ENCODE measurements around the gene ACTG2. TPM values are rescaled to one million over a fixed set of nuclear protein-coding genes. Genes with fewer than 3 reads are reported as not detected.

The ACTG2 gene
- total RNA-seq, 1 experiment from 2014 or later: not detected

DNA sequence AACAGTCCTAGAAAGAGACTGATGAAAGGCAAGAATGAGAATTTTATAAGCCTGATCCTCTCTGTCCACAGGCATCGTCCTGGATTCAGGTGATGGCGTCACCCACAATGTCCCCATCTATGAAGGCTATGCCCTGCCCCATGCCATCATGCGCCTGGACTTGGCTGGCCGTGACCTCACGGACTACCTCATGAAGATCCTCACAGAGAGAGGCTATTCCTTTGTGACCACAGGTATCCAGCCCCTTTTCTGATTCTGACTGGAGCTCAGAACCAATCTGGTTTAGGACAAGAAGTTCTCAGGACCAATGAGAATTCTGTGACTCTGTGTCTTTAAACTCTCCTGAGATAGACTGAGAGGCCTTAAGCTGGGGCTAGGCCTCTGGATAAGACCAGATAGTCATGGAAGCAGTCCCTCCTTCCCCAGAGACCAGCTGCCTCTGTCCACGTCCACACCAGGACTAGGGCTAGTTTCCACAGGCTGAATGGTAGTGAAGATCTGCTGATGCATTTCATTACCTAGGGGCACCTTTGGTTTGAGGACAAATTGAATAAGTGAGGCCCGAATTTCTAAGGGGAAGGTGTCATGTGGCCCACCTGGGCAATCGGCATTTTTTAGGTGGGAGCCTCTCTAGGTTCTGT is 20.7 kb downstream of the ACTG2 start:
- no peak for DNase-seq (ENCODE audit: low spot score)

DNA sequence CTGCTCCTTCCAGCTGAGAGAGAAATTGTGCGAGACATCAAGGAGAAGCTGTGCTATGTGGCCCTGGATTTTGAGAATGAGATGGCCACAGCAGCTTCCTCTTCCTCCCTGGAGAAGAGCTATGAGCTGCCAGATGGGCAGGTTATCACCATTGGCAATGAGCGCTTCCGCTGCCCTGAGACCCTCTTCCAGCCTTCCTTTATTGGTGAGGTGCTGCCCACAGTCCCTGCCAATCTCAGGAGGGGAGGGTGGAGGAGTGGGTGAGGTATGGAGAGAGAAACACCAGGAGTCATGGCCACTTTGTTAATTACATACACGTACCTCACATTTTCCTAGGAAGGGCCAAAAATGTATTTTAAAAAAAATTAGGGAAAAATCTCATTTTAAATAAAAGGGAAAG is 21.9 kb downstream of the ACTG2 start:
- no peak for DNase-seq (ENCODE audit: low spot score)

DNA sequence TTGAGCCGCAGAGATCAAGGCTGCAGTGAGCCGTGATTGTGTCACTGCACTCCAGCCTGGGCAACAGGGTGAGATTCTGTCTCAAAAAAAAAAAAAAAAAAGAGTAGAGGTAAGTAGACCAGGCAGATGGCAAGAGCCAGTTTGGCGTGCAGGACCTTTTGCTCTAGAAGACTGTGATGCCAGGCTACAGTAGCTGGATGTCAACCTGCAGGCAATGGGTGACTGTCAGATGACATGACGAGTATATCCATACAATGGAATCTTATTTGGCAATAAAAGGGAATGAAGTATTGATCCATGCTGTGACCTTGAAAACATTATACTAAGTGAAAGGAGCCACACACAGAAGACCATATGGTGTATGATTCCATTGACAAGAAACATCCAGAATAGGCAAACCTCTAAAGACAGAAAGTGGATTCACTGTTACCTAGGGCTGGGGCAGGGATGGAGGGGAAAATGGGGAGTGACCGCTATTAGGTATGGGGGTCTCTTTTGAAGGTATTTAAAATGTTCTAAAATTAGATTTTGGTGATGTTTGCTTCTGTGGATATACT is 22.7 kb downstream of the ACTG2 start:
- no peak for DNase-seq (ENCODE audit: low spot score)

DNA sequence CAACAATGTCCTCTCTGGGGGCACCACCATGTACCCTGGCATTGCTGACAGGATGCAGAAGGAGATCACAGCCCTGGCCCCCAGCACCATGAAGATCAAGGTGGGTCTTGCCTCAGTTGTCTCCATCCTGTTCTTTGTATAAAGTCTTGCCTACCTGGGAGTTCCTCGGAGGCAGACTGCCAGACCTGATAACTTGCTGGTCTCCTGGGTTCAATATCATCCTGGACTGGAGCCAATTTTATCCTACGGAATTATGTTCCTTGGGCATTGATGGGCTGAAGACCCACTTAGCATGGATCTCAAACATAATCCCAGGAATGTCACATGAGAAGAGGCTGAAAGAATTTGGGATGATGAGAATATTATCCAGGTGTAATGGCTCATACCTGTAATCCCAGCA is 23.9 kb downstream of the ACTG2 start:
- no peak for DNase-seq (ENCODE audit: low spot score)

DNA sequence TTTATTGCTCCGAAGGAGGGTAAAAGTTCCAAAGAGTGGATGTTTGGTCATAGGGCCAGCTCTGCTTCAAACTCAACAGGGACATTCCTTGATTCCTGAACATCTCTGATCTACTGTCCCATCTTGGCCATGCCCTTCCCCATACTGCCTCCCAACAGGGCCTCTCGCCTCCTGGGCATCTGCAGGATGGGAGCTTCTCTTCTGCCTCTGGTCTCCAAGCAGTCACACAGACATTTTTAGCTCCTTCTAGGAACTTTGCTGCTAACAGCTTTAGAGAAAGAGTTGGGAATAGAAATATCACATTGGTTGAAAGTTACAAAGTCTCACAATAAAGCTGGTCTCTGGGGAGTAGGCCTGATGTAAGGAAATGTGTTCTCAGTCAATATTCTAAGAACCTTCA is 24.5 kb downstream of the ACTG2 start:
- DNase-seq (ENCODE audit: low spot score): no peak

DNA sequence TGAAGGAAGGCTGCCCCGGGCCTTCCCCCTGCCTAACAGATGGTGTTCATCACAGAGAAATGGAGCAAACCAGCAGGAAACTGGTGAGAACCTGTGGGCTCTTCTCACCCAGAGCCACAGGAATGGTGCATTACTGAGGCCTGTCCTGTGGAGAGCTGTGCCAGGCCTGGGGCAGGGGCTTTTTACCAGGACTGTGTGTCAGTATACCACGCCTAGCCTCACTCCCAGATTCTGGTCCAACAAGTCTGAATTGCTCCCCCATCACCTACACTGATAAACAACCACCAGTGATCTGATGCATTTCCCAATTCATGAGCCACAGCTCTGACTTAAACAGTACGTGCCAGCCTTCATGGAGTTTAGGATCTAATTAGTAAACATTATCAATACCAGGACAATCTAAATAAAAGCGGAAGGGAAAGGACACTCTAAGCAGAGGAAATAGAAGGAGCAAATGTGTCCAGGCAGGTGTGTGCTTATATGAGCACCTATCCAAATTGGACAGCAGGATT is 24.9 kb downstream of the ACTG2 start:
- DNase-seq (ENCODE audit: low spot score): no peak

DNA sequence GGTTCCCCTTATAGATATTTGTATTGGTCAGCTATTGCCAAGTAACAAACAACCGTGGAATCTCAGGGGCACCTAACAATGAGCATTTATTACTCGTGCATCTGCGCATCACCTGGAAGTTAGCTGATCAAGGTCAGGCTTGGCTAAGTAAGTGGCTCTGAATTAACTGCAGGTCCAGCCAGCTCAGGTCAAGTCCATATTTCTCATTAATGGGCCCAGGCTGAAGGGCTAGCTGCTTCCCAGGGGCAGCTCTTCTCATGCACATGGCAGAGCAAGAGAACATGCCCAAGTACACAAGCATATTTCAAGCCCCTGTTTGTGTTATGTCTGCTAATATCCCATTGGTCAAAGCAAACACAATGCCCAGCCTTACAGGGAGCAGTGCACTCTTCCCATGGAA is 26.0 kb downstream of the ACTG2 start:
- DNase-seq (ENCODE audit: low spot score): no peak

DNA sequence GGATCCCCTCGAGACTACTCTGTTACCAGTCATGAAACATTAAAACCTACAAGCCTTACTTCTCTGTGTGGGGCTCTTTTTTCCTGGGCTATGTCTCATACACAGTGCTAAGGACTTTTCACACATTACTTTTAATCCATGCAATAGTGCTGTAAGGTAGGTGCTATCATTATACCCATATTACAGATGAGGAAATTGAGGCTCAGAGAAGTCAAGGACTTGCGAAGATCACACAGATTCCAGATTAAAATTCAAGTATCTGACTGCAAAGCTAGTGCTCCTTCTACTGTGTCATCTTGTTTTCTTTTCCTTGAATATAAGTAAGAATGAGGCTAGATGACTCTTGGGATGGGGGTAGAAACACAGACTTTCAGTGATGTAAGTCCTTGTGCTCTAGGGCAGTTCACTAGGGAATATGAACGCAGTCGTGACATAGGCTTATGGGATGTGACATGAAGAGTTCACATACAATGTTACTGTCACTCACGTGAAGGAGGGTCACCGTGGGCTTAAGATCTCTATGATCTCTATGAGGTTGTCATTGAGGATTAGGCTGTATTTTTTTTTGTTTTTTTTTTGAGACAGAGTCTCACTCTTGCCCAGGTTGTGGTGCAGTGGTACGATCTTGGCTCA is 26.9 kb downstream of the ACTG2 start:
- DNase-seq (ENCODE audit: low spot score): no peak

DNA sequence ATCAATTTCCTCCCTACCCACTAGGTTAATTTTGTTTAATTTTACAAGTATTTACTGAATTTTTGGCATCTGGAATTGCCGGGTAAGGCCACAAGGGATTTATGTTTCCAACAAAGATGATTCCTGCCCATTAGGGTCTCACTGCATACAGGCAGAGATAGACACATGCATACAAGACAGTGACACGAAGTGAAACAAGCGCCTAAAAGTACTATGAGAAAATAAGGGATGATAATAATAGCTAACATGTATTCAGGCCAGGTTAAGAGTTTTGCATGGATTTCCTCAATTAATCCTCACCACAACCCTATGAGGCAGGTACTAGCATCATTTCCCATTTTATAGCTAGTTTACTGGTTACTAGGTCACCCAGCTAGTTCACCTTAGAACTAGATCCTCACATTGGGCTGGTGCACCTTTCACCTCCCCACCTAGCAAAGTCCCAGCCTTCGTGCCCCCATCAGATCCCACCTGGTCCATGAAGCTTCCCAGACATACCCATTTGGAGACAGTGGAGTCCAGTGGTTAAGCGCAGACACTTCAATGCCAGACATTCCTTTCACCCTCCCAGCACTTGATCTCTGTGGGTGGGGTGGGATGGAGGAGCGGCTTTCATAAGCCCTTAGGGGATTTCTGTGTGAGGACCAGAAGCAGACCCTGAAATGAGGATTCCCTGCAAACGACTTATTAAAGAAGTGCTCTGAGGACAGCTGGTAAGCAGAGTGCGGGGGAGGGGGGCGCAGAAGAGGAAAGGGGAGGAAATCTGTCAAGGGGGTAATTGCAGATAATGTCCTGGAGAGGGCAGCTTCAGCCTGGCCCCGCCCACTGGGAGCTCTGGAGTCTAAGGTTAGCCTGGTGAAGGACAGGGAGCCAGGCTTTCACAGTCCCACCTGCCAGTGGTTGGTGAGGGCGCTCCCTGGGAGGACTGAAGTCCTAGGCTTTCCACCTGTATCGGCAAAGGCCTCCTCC is 28.1 kb downstream of the ACTG2 start:
- DNase-seq (ENCODE audit: low spot score): peak; percentile 26

DNA sequence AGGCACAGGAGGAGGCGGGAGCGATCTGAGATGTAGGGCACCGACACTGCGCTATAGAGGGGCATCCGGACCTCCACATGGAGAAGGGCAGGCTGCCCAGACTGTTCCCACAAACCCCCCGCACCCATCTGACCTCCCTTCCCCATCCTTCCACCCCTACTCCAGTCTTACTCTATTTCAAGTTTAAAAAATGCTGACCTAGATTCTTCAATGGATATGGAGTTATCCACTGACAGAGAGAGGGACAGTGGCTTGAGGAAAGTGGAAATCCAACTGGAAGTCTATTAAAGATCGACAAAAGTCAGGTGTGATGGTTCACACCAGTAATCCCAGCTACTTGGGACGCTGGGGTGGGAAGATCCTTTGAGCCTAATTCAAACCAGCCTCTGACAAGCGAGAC is 28.8 kb downstream of the ACTG2 start:
- DNase-seq (ENCODE audit: low spot score): no peak

DNA sequence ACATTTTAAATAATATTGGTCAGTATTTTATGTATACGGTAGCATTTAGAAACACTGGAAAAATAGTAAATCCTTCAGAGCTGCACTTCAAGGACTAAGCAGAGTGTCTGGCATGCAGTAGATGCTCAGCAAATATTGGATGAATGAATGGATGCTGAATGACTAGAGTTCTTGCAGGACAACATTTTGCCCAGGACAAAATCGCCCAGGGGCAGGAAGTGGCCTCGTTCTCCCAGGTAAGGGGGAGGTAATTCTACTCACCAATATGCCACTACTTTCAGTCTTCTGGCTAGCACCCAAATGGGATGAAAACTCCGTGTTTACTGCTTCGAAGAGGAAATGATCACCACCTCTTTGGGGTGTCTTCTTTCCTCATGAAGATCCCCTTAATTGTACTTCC is 29.9 kb downstream of the ACTG2 start:
- no peak for DNase-seq (ENCODE audit: low spot score)

DNA sequence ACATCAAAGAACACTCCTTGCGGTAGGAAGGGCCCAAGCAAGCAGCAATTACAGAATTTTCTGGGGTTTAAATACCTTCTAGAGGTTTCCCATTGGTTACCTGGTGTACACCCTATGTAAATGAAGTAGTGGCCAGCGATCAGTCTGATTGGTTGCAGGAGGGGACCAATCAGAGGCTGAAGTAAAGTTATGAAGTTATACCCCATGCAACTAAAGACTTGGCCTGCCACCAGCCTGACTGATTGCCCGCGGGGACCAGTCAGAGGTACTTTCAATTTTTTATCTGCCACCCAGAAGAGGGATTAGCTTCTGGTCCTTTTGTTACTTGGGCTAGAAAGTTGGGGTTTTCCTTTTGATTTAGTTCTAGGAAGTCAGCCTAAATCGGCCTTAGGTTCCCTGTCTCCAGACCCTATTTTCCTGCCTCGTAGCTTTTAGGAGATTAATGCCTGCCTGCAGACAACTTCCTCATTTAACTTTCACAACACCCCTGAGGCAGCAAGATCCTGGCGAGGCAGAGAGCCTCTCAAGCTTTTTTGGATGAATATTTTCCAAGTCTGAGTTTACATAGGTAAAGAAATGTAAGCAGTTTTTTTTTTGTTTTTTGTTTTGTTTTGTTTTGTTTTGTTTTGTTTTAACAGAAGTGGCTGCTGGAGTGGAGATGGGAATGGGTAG is 32.4 kb downstream of the ACTG2 start:
- no peak for DNase-seq (ENCODE audit: low spot score)

DNA sequence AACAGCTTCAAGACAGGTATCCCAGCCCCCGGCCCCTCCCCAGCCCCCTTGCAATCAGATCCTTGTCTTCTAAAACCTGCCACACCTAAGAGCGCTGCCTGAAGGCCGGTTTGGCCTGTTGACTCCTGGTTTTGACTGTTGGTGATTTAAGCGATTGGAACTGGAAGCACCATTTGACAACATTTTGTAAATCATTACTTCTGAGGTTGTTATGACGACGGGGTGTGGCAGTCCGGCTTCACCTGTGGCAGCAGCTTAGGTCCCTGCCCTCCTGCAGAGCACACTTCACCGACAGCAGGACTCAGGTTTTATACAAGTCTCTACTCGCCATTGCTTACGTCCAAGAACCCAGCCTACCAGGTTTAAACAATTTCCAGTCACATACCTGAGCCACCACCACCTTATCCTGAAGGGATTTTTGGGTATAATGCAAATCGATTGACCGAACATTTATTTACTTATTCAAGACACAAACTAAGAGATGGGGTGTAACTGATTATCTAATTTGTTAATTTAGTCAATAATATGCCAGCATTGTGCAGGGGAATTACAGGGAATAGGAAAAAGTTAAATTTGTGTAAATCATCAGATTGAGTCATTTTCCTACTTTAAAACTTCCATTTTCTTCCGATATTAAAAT is 33.2 kb downstream of the ACTG2 start:
- DNase-seq (ENCODE audit: low spot score): peak; percentile 69

DNA sequence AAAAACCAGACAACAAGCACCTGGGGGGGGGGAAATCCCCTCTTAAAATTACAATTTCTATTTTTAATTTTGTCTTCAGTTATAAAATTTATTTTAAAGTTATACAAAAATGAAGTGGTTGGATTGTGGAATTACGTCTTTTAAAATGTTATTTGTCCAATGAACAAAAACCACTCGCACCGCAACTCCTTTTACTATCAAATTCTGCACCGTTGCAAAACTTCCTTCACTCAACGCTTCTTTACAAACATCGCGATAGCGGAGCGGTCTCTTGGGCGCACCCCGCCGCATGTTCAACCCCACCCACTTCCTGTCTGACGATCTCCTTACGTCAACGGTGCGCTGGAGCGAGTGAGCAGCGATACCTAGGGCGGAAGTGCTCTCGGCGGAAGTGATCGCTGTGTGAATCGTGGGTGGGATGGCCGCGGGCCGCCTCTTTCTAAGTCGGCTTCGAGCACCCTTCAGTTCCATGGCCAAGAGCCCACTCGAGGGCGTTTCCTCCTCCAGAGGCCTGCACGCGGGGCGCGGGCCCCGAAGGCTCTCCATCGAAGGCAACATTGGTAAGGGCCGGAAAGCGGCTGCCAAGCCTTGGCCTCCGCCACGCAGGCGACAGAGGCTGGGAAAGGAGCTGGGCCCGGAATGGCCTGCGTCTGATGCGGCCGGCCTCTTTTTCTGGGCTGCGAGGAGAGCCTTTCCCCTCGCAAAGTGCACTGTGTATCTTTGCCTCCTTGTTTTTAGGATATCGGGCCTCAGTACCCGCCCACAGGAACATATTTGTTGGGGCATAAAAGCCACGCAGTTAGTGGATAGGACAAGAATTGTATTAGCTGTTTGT is 33.9 kb downstream of the ACTG2 start, which contains the start of gene DGUOK:
Gene DGUOK (plus strand): TSS at position 388 of the 835 bp plus-strand sequence. CDS start 31 bp downstream, at position 419.
- peak; percentile 99 for DNase-seq (ENCODE audit: low spot score)

DNA sequence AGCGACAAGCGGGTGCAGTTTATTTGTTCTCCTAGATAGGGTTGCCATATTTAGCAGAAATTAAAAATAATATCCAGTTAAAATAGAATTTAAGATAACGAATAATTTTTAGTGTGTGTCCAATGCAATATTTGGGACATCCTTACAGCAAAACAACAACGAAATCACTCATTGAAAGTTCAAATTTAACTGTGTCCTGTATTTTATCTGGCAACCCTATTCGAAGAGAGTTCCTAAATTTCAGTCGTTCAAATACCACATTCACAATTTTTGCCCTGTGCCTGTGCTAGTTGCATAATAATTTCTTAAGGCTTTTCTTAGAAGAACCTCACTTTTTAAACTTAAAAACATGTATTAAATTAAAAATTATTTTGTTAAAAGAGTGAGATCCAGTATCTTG is 34.5 kb downstream of the ACTG2 start:
- DNase-seq (ENCODE audit: low spot score): no peak

DNA sequence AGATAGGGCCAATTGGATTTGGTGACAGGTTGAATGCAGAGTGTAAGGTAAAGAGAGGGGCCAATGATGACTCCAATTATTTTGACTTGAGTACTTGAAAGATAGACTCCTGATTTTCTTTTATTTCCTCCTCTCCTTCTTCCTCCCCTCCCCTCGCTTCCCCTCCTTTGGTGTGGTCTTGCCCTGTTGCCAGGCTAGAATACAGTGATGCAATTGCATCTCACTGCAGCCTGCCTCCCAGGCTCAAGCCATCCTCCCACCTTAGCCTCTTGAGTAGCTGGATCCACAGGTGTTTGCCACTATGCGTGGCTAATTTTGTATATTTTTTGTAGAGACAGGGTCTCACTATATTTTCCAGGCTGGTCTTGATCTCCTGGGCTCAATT is 36.1 kb downstream of the ACTG2 start:
- no peak for DNase-seq (ENCODE audit: low spot score)

DNA sequence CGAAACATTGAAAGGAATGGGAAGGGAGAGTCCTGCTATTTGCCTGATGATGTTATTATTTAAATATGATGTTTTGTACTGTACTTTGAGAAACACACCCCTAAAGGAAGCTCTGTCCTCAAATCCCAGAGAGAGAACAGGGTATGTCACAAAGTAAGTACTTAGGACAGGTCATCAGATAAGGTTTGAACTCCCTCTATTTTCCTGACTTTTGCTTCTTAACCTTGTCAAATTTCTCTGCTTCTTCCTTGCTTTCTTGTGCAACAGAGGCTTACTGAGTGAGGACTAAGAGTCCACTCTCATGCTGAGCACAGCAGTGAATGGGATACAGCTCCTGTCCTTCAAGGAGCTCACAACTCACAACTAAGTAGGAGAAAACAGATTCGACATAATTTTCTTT is 37.6 kb downstream of the ACTG2 start:
- no peak for DNase-seq (ENCODE audit: low spot score)

DNA sequence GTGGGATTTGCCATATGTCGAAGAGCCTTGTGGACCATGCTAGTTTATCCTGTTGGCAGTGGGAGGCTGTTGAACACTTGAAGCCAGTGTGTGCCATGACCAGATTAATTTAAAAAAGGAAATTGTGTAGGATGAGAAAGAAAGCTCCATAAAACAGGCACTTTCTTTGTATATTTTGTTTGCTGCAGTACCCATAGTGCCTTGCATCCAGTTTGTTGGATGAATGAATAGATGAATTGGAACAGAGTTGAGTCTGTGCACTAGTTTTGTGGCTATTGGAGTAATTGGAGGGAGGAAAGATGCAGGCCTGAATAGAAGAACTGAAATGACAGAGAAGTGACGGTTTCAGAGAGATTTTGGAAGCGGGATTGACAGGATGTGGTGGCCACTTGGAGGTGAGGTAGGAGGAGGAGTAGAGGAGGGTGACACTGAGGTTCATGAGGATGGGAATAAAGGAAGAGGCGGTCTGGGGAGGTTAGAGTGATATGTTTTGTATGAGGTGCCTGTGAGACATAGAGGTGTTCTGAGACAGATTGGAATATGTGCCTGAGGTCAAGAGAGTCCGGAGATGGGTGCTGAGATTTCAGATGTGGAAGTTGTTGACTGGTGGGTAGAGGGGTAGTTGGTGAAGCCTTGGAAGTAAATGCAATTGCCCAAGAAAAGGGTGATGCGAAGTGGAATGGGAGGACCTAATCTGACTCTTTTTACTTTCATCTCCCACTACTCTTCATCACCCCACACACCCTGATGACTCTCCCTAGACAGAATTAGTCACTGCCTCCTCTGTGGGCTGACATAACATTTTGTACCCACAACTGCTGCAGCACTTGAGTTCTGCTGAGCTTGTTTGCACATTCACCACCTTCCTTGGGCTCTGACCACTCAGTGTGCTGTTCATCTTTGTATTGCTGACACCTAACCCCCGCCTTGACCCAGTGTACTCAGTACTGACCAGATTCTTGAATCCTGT is 39.0 kb downstream of the ACTG2 start:
- DNase-seq (ENCODE audit: low spot score): no peak

DNA sequence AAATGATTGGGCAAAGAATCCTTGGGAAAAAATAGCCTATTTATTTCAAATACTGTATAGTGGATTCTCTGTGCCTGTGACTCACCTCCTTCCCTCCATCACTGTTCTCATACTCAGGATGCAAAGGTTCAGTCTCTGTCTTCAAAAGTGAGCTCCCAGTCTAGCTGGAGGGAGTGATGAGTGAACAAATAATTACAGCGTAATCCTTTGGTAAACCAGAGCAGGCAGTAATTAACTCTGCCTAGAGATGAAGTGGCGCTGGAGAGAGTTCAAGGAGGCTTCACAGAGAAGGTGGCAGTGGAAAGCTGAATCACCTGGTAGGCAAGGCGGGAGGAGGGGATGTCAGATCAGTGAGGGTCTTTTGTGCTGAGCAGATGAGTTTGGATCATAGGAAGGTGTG is 40.4 kb downstream of the ACTG2 start:
- no peak for DNase-seq (ENCODE audit: low spot score)

Measured in HT-29 (cell line).